HPDE6-E6E7 (cell line): Measurements from ENCODE around the gene NPBWR2.
"Not testable (repeated sequence)": the region's sequence is repeated elsewhere in the genome, so short reads cannot be mapped to it uniquely, and the experiment has no call there.

Experiments used
- DNase-seq: peaks from one replicate; pipeline ENCODE4 v3.0.0; 2011; ENCODE audit warnings: missing footprints; ENCODE audit errors: extremely low spot score

NPBWR2 gene

GRCh38 chr20:64143018-64143801 lies 35.8 kb upstream of the NPBWR2 start:
- DNase-seq = no peak

GRCh38 chr20:64142590-64142989 lies 35.2 kb upstream of the NPBWR2 start:
- no peak for DNase-seq

GRCh38 chr20:64140956-64141355 lies 33.6 kb upstream of the NPBWR2 start:
- no peak for DNase-seq

- no peak for DNase-seq
Measured at GRCh38 chr20:64140061-64140931, 32.9 kb upstream of the NPBWR2 start.

- DNase-seq = no peak
Measured at GRCh38 chr20:64139199-64140060, 32.1 kb upstream of the NPBWR2 start.

GRCh38 chr20:64138276-64138815 lies 31.0 kb upstream of the NPBWR2 start:
- DNase-seq = no peak

GRCh38 chr20:64137598-64138031 lies 30.2 kb upstream of the NPBWR2 start:
- DNase-seq = no peak

- no peak for DNase-seq
Measured at GRCh38 chr20:64136004-64136710, 28.8 kb upstream of the NPBWR2 start.

- DNase-seq = not testable (repeated sequence)
Measured at GRCh38 chr20:64134744-64135143, 27.4 kb upstream of the NPBWR2 start.

- no peak for DNase-seq
Measured at GRCh38 chr20:64133951-64134407, 26.6 kb upstream of the NPBWR2 start.

- peak; percentile 77 for DNase-seq
Measured at GRCh38 chr20:64131406-64131805, 24.0 kb upstream of the NPBWR2 start.

GRCh38 chr20:64130876-64131275 lies 23.5 kb upstream of the NPBWR2 start:
- no peak for DNase-seq

- DNase-seq = no peak
Measured at GRCh38 chr20:64130271-64130670, 22.9 kb upstream of the NPBWR2 start.

- DNase-seq = no peak
Measured at GRCh38 chr20:64129146-64129782, 21.9 kb upstream of the NPBWR2 start.

- not testable (repeated sequence) for DNase-seq
Measured at GRCh38 chr20:64123517-64123916, 16.2 kb upstream of the NPBWR2 start.

- not testable (repeated sequence) for DNase-seq
Measured at GRCh38 chr20:64122927-64123326, 15.6 kb upstream of the NPBWR2 start.

GRCh38 chr20:64121586-64121985 lies 14.2 kb upstream of the NPBWR2 start:
- no peak for DNase-seq

- no peak for DNase-seq
Measured at GRCh38 chr20:64119681-64120341, 12.4 kb upstream of the NPBWR2 start.

- no peak for DNase-seq
Measured at GRCh38 chr20:64119301-64119680, 11.9 kb upstream of the NPBWR2 start.

GRCh38 chr20:64117432-64117777 lies 10.0 kb upstream of the NPBWR2 start:
- not testable (repeated sequence) for DNase-seq
